ENCODE measurements around the gene TEX52.

The TEX52 gene

DNA sequence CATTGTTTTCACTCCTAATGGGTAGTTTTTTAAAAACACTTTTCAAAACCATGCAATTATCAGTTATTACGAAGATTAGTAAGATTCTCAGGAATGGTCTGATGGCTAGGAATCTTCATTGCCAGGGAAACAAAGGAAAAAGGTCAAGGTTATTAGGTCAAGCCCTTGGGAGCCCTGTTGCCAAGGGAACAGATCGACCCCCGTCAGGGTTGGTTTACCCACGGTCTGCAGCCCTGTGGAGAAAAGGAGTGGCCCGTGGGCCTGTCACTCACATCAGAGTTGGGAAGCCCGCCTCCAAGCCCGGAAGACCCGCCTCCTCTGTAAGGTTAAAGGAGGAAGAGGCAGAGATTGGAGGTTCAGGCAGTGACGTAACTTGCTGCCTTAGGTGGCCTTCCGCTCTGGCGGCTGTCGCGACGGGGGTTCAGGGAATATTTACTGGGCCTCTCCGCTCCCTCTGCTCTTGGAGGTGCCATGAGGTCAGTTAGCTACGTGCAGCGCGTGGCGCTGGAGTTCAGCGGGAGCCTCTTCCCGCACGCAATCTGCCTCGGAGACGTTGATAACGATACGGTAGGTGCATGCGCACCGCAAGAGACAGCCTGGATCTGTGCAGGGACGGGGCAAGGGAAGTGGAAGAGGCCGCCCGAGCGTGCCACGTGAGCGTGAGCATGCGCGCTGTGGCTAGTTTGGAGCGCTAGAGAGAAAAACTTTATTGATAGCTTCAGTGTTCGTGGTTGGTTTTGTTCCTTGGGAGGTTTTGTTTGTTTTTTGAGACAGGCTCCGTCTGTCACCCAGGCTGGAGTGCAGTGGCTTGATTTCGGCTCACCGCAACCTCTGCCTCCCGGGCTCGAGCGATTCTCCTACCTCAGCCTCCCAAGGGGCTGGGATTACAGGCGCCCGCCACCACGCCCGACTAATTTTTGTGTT is 44.3 kb downstream of the TEX52 start, which contains the start of gene ITFG2:
Gene ITFG2 (plus strand): TSS at position 379 of the 924 bp plus-strand sequence. CDS start 93 bp downstream, at position 472.
- no peak within 1 kb of the TSS for H2BK120ac ChIP-seq (ENCODE audit: low read depth, low read length)
- peak within 1 kb of the TSS; percentile 99 for H3K9ac ChIP-seq (ENCODE audit: low read depth, low read length, poor library complexity)
- H2AFZ ChIP-seq (ENCODE audit: low read length): peak within 1 kb of the TSS; percentile 92
- H3K9me3 ChIP-seq (replicated peaks in 1 of 2; ENCODE audit: control insufficient read depth in 2 of 2, insufficient read depth in 1 of 2, low read depth in 1 of 2, low read length in 2 of 2): no peaks in the 10 kb centered on the region
- peaks cover 0 to 6% of the 10 kb centered on the region in 2 donors for H3K4me1 ChIP-seq (ENCODE audit: control insufficient read depth in 2 of 2, insufficient read depth in 1 of 2, low read depth in 1 of 2, low read length in 2 of 2)
- no peaks in the 10 kb centered on the region for H3K27me3 ChIP-seq (ENCODE audit: control insufficient read depth in 3 of 3, insufficient read depth in 3 of 3, low read depth in 1 of 3, low read length in 3 of 3)
- peak; percentile 98 for DNase-seq (ENCODE audit: low spot score)
- H3K79me1 ChIP-seq (ENCODE audit: low read depth, low read length): no peaks in the 10 kb centered on the region
- H4K8ac ChIP-seq (ENCODE audit: low read depth, low read length): no peak within 1 kb of the TSS
- peak within 1 kb of the TSS; percentile 95 for H3K27ac ChIP-seq (replicated peaks; ENCODE audit: low read length)
- no CpG with 5 or more reads among the region's 48 CpGs for WGBS, 2 donors (ENCODE audit: extremely low coverage in 2 of 2, insufficient read length in 2 of 2, insufficient replicate concordance in 1 of 2)
- H3K36me3 ChIP-seq (replicated peaks in 1 of 2; ENCODE audit: control insufficient read depth in 2 of 2, insufficient read depth in 2 of 2, low read length in 2 of 2): peaks cover under 1 to 12% of the 10 kb centered on the region in 2 donors
- H2BK15ac ChIP-seq (ENCODE audit: low read length): no peak within 1 kb of the TSS
- no peak within 1 kb of the TSS for H2BK5ac ChIP-seq (ENCODE audit: low read length)
- H2AK5ac ChIP-seq (ENCODE audit: low read depth, low read length): no peak within 1 kb of the TSS
- peak within 1 kb of the TSS; percentile 79 for H3K4me2 ChIP-seq (ENCODE audit: insufficient read depth, low read length, poor library complexity, severe bottlenecking)
- no peak within 1 kb of the TSS for H4K91ac ChIP-seq (ENCODE audit: low read depth, low read length, poor library complexity)
- peak within 1 kb of the TSS; percentile 100 for H3K14ac ChIP-seq (ENCODE audit: low read length)
- peak within 1 kb of the TSS; percentile 100 for H3K23ac ChIP-seq (ENCODE audit: low read depth, low read length, poor library complexity)
- peak within 1 kb of the TSS; percentile 77 to 96 for H3K4me3 ChIP-seq (ENCODE audit: low read length in 2 of 2)
- peak within 1 kb of the TSS; percentile 100 for H3K18ac ChIP-seq (ENCODE audit: low read length)
- H3K4ac ChIP-seq (ENCODE audit: low read length): no peak within 1 kb of the TSS
- no peak within 1 kb of the TSS for H2BK12ac ChIP-seq (ENCODE audit: low read length)

DNA sequence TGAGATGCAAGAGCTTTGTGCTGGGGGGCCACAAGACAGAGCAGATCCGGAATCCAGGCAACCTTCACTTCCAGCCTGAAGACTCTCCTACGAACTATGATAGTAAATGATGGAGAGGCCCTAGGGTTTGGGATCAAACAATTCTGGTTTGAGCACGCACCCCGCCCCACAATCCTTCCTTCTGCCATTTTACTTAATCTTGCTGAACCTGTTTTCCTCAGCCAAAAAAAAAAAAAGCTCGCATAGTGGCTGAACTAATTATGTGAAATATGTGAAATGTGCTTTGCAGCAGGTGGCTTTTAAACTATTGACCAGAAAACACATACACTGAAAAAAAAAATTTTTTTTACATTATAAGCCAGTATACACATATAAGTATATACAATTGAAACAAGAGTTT is 45.0 kb downstream of the TEX52 start:
- no peak overlapping the region for H3K4me3 ChIP-seq (ENCODE audit: low read length in 2 of 2)
- no peak overlapping the region for H2BK5ac ChIP-seq (ENCODE audit: low read length)
- H3K79me1 ChIP-seq (ENCODE audit: low read depth, low read length): no peaks in the 10 kb centered on the region
- no peak overlapping the region for H2AFZ ChIP-seq (ENCODE audit: low read length)
- peaks cover 0 to 6% of the 10 kb centered on the region in 2 donors for H3K4me1 ChIP-seq (ENCODE audit: control insufficient read depth in 2 of 2, insufficient read depth in 1 of 2, low read depth in 1 of 2, low read length in 2 of 2)
- WGBS, 2 donors (ENCODE audit: extremely low coverage in 2 of 2, insufficient read length in 2 of 2, insufficient replicate concordance in 1 of 2): no CpG with 5 or more reads among the region's 5 CpGs
- peaks cover 0 to 4% of the 10 kb centered on the region in 2 donors for H3K36me3 ChIP-seq (replicated peaks in 1 of 2; ENCODE audit: control insufficient read depth in 2 of 2, insufficient read depth in 2 of 2, low read length in 2 of 2)
- H3K9ac ChIP-seq (ENCODE audit: low read depth, low read length, poor library complexity): no peak overlapping the region
- no peak for DNase-seq (ENCODE audit: low spot score)
- no peak overlapping the region for H2AK5ac ChIP-seq (ENCODE audit: low read depth, low read length)
- H3K27ac ChIP-seq (replicated peaks; ENCODE audit: low read length): no peak overlapping the region
- no peak overlapping the region for H4K91ac ChIP-seq (ENCODE audit: low read depth, low read length, poor library complexity)
- H2BK15ac ChIP-seq (ENCODE audit: low read length): no peak overlapping the region
- H3K18ac ChIP-seq (ENCODE audit: low read length): no peak overlapping the region
- H3K4ac ChIP-seq (ENCODE audit: low read length): no peak overlapping the region
- H4K8ac ChIP-seq (ENCODE audit: low read depth, low read length): no peak overlapping the region
- no peak overlapping the region for H3K4me2 ChIP-seq (ENCODE audit: insufficient read depth, low read length, poor library complexity, severe bottlenecking)
- no peak overlapping the region for H3K23ac ChIP-seq (ENCODE audit: low read depth, low read length, poor library complexity)
- no peak overlapping the region for H2BK12ac ChIP-seq (ENCODE audit: low read length)
- no peaks in the 10 kb centered on the region for H3K27me3 ChIP-seq (ENCODE audit: control insufficient read depth in 3 of 3, insufficient read depth in 3 of 3, low read depth in 1 of 3, low read length in 3 of 3)
- H3K14ac ChIP-seq (ENCODE audit: low read length): no peak overlapping the region
- H3K9me3 ChIP-seq (replicated peaks in 1 of 2; ENCODE audit: control insufficient read depth in 2 of 2, insufficient read depth in 1 of 2, low read depth in 1 of 2, low read length in 2 of 2): no peaks in the 10 kb centered on the region
- H2BK120ac ChIP-seq (ENCODE audit: low read depth, low read length): no peak overlapping the region

DNA sequence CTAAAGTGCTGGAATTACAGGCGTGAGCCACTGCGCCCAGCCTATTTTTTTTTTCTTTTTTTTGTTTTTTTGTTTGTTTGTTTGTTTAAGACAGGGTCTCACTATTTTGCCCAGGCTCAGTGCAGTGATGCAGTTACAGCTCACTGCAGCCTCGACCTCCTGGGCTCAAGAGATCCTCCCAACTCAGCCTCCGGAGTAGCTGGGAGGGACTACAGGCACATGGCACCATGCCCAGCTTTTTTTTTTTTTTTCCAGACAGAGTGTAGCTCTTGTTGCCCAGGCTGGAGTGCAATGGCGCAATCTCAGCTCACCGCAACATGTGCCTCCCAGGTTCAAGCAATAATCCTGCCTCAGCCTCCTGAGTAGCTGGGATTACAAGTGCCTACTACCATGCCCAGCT is 50.1 kb downstream of the TEX52 start:
- Histone ChIP-seq H3K23ac (ENCODE audit: low read depth, low read length, poor library complexity) (no peak overlapping the region), H3K9me3 (replicated peaks in 1 of 2; ENCODE audit: control insufficient read depth in 2 of 2, insufficient read depth in 1 of 2, low read depth in 1 of 2, low read length in 2 of 2) (no peaks in the 10 kb centered on the region), H3K14ac (ENCODE audit: low read length) (no peak overlapping the region), H2BK12ac (ENCODE audit: low read length) (no peak overlapping the region), H2BK5ac (ENCODE audit: low read length) (no peak overlapping the region), H3K4me1 (ENCODE audit: control insufficient read depth in 2 of 2, insufficient read depth in 1 of 2, low read depth in 1 of 2, low read length in 2 of 2) (peaks cover 0 to 1% of the 10 kb centered on the region in 2 donors), H3K4me2 (ENCODE audit: insufficient read depth, low read length, poor library complexity, severe bottlenecking) (no peak overlapping the region), H3K36me3 (replicated peaks in 1 of 2; ENCODE audit: control insufficient read depth in 2 of 2, insufficient read depth in 2 of 2, low read length in 2 of 2) (peaks cover 25 to 41% of the 10 kb centered on the region in 2 donors), H2AFZ (ENCODE audit: low read length) (no peak overlapping the region), H2BK15ac (ENCODE audit: low read length) (no peak overlapping the region), H3K79me1 (ENCODE audit: low read depth, low read length) (no peaks in the 10 kb centered on the region), H3K4me3 (ENCODE audit: low read length in 2 of 2) (no peak overlapping the region), H3K18ac (ENCODE audit: low read length) (no peak overlapping the region), H3K27ac (replicated peaks; ENCODE audit: low read length) (no peak overlapping the region), H4K91ac (ENCODE audit: low read depth, low read length, poor library complexity) (no peak overlapping the region), H3K27me3 (ENCODE audit: control insufficient read depth in 3 of 3, insufficient read depth in 3 of 3, low read depth in 1 of 3, low read length in 3 of 3) (no peaks in the 10 kb centered on the region), H2BK120ac (ENCODE audit: low read depth, low read length) (no peak overlapping the region), H3K9ac (ENCODE audit: low read depth, low read length, poor library complexity) (no peak overlapping the region), H4K8ac (ENCODE audit: low read depth, low read length) (no peak overlapping the region), H3K4ac (ENCODE audit: low read length) (no peak overlapping the region), H2AK5ac (ENCODE audit: low read depth, low read length) (no peak overlapping the region)
- WGBS, 2 donors (ENCODE audit: extremely low coverage in 2 of 2, insufficient read length in 2 of 2, insufficient replicate concordance in 1 of 2): no CpG with 5 or more reads among the region's 6 CpGs
- DNase-seq (ENCODE audit: low spot score): no peak

DNA sequence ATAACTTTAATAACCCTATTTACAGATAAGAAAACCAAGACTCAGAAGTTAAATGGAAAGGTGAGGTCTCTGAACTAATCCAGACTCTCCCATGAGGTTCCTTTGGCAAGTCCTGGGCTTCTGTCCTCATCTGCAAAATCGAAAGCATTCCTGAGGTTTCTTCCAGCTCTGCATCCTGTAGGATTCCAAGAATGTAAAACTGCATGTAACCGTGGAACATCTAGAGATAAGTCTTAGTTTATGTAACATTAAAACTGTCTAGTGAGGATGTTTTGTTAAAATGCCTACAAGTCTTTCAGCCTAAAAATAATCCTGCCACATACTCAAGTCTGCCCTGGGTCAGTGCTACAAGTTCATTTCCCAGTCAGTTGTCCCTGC is 51.7 kb downstream of the TEX52 start:
- H3K27ac ChIP-seq (replicated peaks; ENCODE audit: low read length): no peak overlapping the region
- H3K9ac ChIP-seq (ENCODE audit: low read depth, low read length, poor library complexity): no peak overlapping the region
- peaks cover 2% of the 10 kb centered on the region for H3K79me1 ChIP-seq (ENCODE audit: low read depth, low read length)
- no peak overlapping the region for H4K8ac ChIP-seq (ENCODE audit: low read depth, low read length)
- no peak overlapping the region for H3K14ac ChIP-seq (ENCODE audit: low read length)
- H4K91ac ChIP-seq (ENCODE audit: low read depth, low read length, poor library complexity): no peak overlapping the region
- no peak for DNase-seq (ENCODE audit: low spot score)
- no peak overlapping the region for H3K23ac ChIP-seq (ENCODE audit: low read depth, low read length, poor library complexity)
- no peaks in the 10 kb centered on the region for H3K27me3 ChIP-seq (ENCODE audit: control insufficient read depth in 3 of 3, insufficient read depth in 3 of 3, low read depth in 1 of 3, low read length in 3 of 3)
- H2AK5ac ChIP-seq (ENCODE audit: low read depth, low read length): no peak overlapping the region
- no peak overlapping the region for H2BK15ac ChIP-seq (ENCODE audit: low read length)
- H2BK12ac ChIP-seq (ENCODE audit: low read length): no peak overlapping the region
- H3K4ac ChIP-seq (ENCODE audit: low read length): no peak overlapping the region
- no peaks in the 10 kb centered on the region for H3K9me3 ChIP-seq (replicated peaks in 1 of 2; ENCODE audit: control insufficient read depth in 2 of 2, insufficient read depth in 1 of 2, low read depth in 1 of 2, low read length in 2 of 2)
- no peak overlapping the region for H3K18ac ChIP-seq (ENCODE audit: low read length)
- no peaks in the 10 kb centered on the region for H3K4me1 ChIP-seq (ENCODE audit: control insufficient read depth in 2 of 2, insufficient read depth in 1 of 2, low read depth in 1 of 2, low read length in 2 of 2)
- WGBS, 2 donors (ENCODE audit: extremely low coverage in 2 of 2, insufficient read length in 2 of 2, insufficient replicate concordance in 1 of 2): no CpG with 5 or more reads among the region's 2 CpGs
- H3K36me3 ChIP-seq (replicated peaks in 1 of 2; ENCODE audit: control insufficient read depth in 2 of 2, insufficient read depth in 2 of 2, low read length in 2 of 2): peaks cover 39 to 57% of the 10 kb centered on the region in 2 donors
- no peak overlapping the region for H2BK120ac ChIP-seq (ENCODE audit: low read depth, low read length)
- H3K4me2 ChIP-seq (ENCODE audit: insufficient read depth, low read length, poor library complexity, severe bottlenecking): no peak overlapping the region
- no peak overlapping the region for H3K4me3 ChIP-seq (ENCODE audit: low read length in 2 of 2)
- no peak overlapping the region for H2AFZ ChIP-seq (ENCODE audit: low read length)
- no peak overlapping the region for H2BK5ac ChIP-seq (ENCODE audit: low read length)

Data from neuronal stem cell (in vitro differentiated cells).